H1 (cell line): ENCODE measurements around the gene CTNNA3. TPM values are rescaled to one million over a fixed set of nuclear protein-coding genes. Genes with fewer than 3 reads are reported as not detected.

Experiments
- CTCF ChIA-PET: fragments of 300-600 bp; sonication (Branson Sonifier 250); formaldehyde crosslinking; loops from one replicate; lab custom pipeline; 2021; ENCODE audit not compliant: partially characterized antibody; lab: Charles Lee
- POLR2A ChIA-PET: fragments of 300-600 bp; sonication (Branson Sonifier 250); formaldehyde crosslinking; loops from one replicate; lab custom pipeline; 2021; ENCODE audit warnings: inconsistent platforms; ENCODE audit not compliant: partially characterized antibody; lab: Charles Lee
- DNase-seq, 2 experiments: peaks; one replicate each; pipeline versions ENCODE4 v3.0.0 to v3.0.0-alpha.2; 2010 to 2022; ENCODE audit warnings: low spot score in 2 of 2, low read depth in 1 of 2, mixed read lengths in 1 of 2
- FAIRE-seq: peaks from 2 replicates; lab custom pipeline; 2011; peaks lifted over from hg19 to GRCh38; lab: Jason Lieb, UNC
- H2AFZ ChIP-seq: 2 replicates; pipeline ENCODE4 v1.8.1; 2012; ENCODE audit warnings: low read length, inconsistent platforms
- H2AK5ac ChIP-seq: 2 replicates; pipeline ENCODE4 v1.6.1; 2013; ENCODE audit warnings: low read depth, low read length
- H2BK120ac ChIP-seq: replicated peaks from 2 replicates; pipeline ENCODE3; 2013; ENCODE audit warnings: low read depth, low read length, inconsistent platforms
- H2BK12ac ChIP-seq: 2 replicates; pipeline ENCODE4 v1.6.1; 2013; ENCODE audit warnings: low read depth, low read length
- H2BK15ac ChIP-seq: 2 replicates; pipeline ENCODE4 v1.6.1; 2013; ENCODE audit warnings: low read length
- H2BK20ac ChIP-seq: 2 replicates; pipeline ENCODE4 v1.6.1; 2013; ENCODE audit warnings: low read length
- H2BK5ac ChIP-seq: 2 replicates; pipeline ENCODE4 v1.6.1; 2013; ENCODE audit warnings: low read depth, low read length
- H3K14ac ChIP-seq: 2 replicates; pipeline ENCODE4 v1.6.1; 2013; ENCODE audit warnings: inconsistent platforms; ENCODE audit not compliant: insufficient read length
- H3K18ac ChIP-seq: 2 replicates; pipeline ENCODE4 v1.6.1; 2013; ENCODE audit warnings: low read length; ENCODE audit errors: extremely low read depth
- H3K23ac ChIP-seq: 2 replicates; pipeline ENCODE4 v1.6.1; 2013; ENCODE audit warnings: inconsistent platforms; ENCODE audit not compliant: insufficient read length
- H3K23me2 ChIP-seq: 2 replicates; pipeline ENCODE4 v1.6.1; 2013; ENCODE audit warnings: low read depth, low read length
- H3K27ac ChIP-seq: 2 replicates; pipeline ENCODE4 v1.6.1; 2011; ENCODE audit warnings: low read depth, low read length, inconsistent platforms
- H3K27me3 ChIP-seq, 4 experiments: replicated peaks in 1 of 4; 1 replicate in 1 of 4; 2 replicates in 3 of 4; pipeline versions ENCODE4 v1.6.1 to v1.8.1; 2011 to 2013; ENCODE audit warnings: low read length in 3 of 4, mild to moderate bottlenecking in 3 of 4, inconsistent platforms in 2 of 4, mixed read lengths in 2 of 4, moderate library complexity in 1 of 4; ENCODE audit not compliant: control insufficient read depth in 3 of 4, insufficient read depth in 3 of 4; ENCODE audit errors: extremely low read depth in 1 of 4
- H3K36me3 ChIP-seq, 4 experiments: 2 replicates each; pipeline versions ENCODE4 v1.6.1 to v1.8.1; 2011 to 2013; ENCODE audit warnings: mild to moderate bottlenecking in 4 of 4, low read length in 3 of 4, moderate library complexity in 2 of 4, control low read depth in 1 of 4, inconsistent platforms in 1 of 4; ENCODE audit not compliant: insufficient read depth in 4 of 4, control insufficient read depth in 2 of 4
- H3K4ac ChIP-seq: replicated peaks from 2 replicates; pipeline ENCODE3; 2013; ENCODE audit warnings: low read length, low read depth, mixed read lengths, inconsistent platforms; ENCODE audit not compliant: insufficient read length
- H3K4me1 ChIP-seq, 4 experiments: replicated peaks in 1 of 4; 1 replicate in 1 of 4; 2 replicates in 3 of 4; pipeline versions ENCODE4 v1.6.1 to v1.8.1; 2011 to 2013; ENCODE audit warnings: low read length in 3 of 4, inconsistent platforms in 2 of 4, mixed read lengths in 1 of 4; ENCODE audit not compliant: insufficient read depth in 4 of 4, control insufficient read depth in 3 of 4
- H3K4me2 ChIP-seq, 2 experiments: 2 replicates each; pipeline versions ENCODE4 v1.6.1 to v1.8.1; 2011 to 2013; ENCODE audit warnings: low read depth in 2 of 2, low read length in 2 of 2, control low read depth in 1 of 2, inconsistent platforms in 1 of 2, mild to moderate bottlenecking in 1 of 2; ENCODE audit not compliant: insufficient read depth in 1 of 2
- H3K4me3 ChIP-seq, 4 experiments: fragments of 200-600, 300-600 bp in 1 of 4; sonication (generic), shearing (Covaris generic), sonication (Bioruptor Twin) in 1 of 4; 2 replicates each; pipeline versions ENCODE4 v1.5.1 to v1.8.1; 2011 to 2016; ENCODE audit warnings: low read length in 4 of 4, low read depth in 3 of 4, control low read depth in 2 of 4, inconsistent platforms in 2 of 4, mild to moderate bottlenecking in 2 of 4, mixed read lengths in 1 of 4, moderate library complexity in 1 of 4; ENCODE audit not compliant: insufficient read depth in 2 of 4; ENCODE audit errors: extremely low read depth in 1 of 4
- H3K56ac ChIP-seq: replicated peaks from 2 replicates; pipeline ENCODE3; 2013; ENCODE audit warnings: low read depth, mild to moderate bottlenecking, mixed read lengths, low read length, inconsistent platforms; ENCODE audit not compliant: insufficient read length
- H3K79me1 ChIP-seq: 2 replicates; pipeline ENCODE4 v1.6.1; 2013; ENCODE audit warnings: low read depth, low read length, control low read depth
- H3K79me2 ChIP-seq, 2 experiments: 2 replicates each; pipeline versions ENCODE4 v1.6.1 to v1.8.1; 2012 to 2013; ENCODE audit warnings: low read length in 2 of 2, mild to moderate bottlenecking in 2 of 2, inconsistent platforms in 1 of 2; ENCODE audit not compliant: insufficient read depth in 2 of 2, control insufficient read depth in 1 of 2
- H3K9ac ChIP-seq, 4 experiments: replicated peaks in 1 of 4; 1 replicate in 1 of 4; 2 replicates in 3 of 4; pipeline versions ENCODE4 v1.6.1 to v1.8.1; 2011 to 2013; ENCODE audit warnings: low read depth in 3 of 4, low read length in 3 of 4, control low read depth in 2 of 4, mild to moderate bottlenecking in 2 of 4, moderate library complexity in 2 of 4, inconsistent platforms in 1 of 4; ENCODE audit errors: extremely low read depth in 1 of 4
- H3K9me3 ChIP-seq, 2 experiments: 2 replicates each; pipeline versions ENCODE4 v1.6.1 to v1.8.1; 2012 to 2013; ENCODE audit warnings: mild to moderate bottlenecking in 2 of 2, moderate library complexity in 2 of 2, control low read depth in 1 of 2, inconsistent platforms in 1 of 2, low read depth in 1 of 2, low read length in 1 of 2, mixed read lengths in 1 of 2; ENCODE audit not compliant: insufficient read depth in 2 of 2
- H4K20me1 ChIP-seq, 2 experiments: replicated peaks in 1 of 2; 2 replicates each; pipeline versions ENCODE3 to v1.8.1; 2011 to 2013; ENCODE audit warnings: inconsistent platforms in 2 of 2, low read length in 2 of 2, mild to moderate bottlenecking in 1 of 2; ENCODE audit not compliant: insufficient read depth in 2 of 2, control insufficient read depth in 1 of 2
- H4K5ac ChIP-seq: 2 replicates; pipeline ENCODE4 v1.6.1; 2013; ENCODE audit warnings: low read length, low read depth, mixed read lengths, inconsistent platforms; ENCODE audit not compliant: insufficient read length
- H4K8ac ChIP-seq: 2 replicates; pipeline ENCODE4 v1.8.0; 2013; ENCODE audit warnings: mild to moderate bottlenecking, moderate library complexity, low read length, inconsistent platforms; ENCODE audit not compliant: insufficient read depth; ENCODE audit errors: extremely low read depth
- H4K91ac ChIP-seq: replicated peaks from 2 replicates; pipeline ENCODE3; 2013; ENCODE audit warnings: low read length, mixed read lengths, inconsistent platforms; ENCODE audit not compliant: insufficient read length
- BCL11A ChIP-seq, 2 experiments: IDR thresholded peaks; one replicate each; pipeline ENCODE4 v1.6.1; 2011; ENCODE audit warnings: low read depth in 2 of 2, low read length in 2 of 2, mild to moderate bottlenecking in 2 of 2
- CEBPB ChIP-seq: IDR thresholded peaks from 2 replicates; pipeline ENCODE4 v1.6.1; 2012; ENCODE audit warnings: low read depth, low read length
- CREB1 ChIP-seq: IDR thresholded peaks from 2 replicates; pipeline ENCODE4 v1.6.1; 2012; ENCODE audit warnings: inconsistent platforms
- CTBP2 ChIP-seq: IDR thresholded peaks from 2 replicates; pipeline ENCODE4 v1.7.0; 2011; ENCODE audit warnings: borderline replicate concordance, mild to moderate bottlenecking, moderate library complexity, mixed read lengths, low read length; ENCODE audit not compliant: insufficient read depth, insufficient read length
- JUN ChIP-seq: IDR thresholded peaks from 2 replicates; pipeline ENCODE4 v1.6.1; 2011; ENCODE audit warnings: low read depth, mild to moderate bottlenecking, improper control_type of control experiment, low read length
- KDM1A ChIP-seq: fragments of 200-600, 300-600 bp; sonication (generic); IDR thresholded peaks from 2 replicates; pipeline ENCODE4 v1.7.1; 2016; ENCODE audit warnings: mild to moderate bottlenecking, low read length, borderline replicate concordance
- RXRA ChIP-seq: IDR thresholded peaks from 2 replicates; pipeline ENCODE4 v1.6.1; 2011; ENCODE audit warnings: low read depth, mild to moderate bottlenecking, low read length, moderate library complexity; ENCODE audit not compliant: insufficient read depth
- SAP30 ChIP-seq: fragments of 300-600 bp; sonication (generic); IDR thresholded peaks from 2 replicates; pipeline ENCODE4 v1.7.1; 2012; ENCODE audit warnings: low read length, moderate library complexity, mild to moderate bottlenecking, inconsistent platforms; ENCODE audit not compliant: insufficient read depth, insufficient replicate concordance
- SIRT6 ChIP-seq: IDR thresholded peaks from one replicate; pipeline ENCODE4 v1.7.1; 2012; ENCODE audit warnings: low read length, inconsistent platforms
- WGBS, 2 experiments: shearing (Covaris generic) in 1 of 2; methylation state at CpG; one replicate each; pipeline versions ENCODE4 v1.1.6 to v1.1.7; 2013 to 2015; ENCODE audit warnings: low lambda C conversion rate in 2 of 2, mixed read lengths in 2 of 2, inconsistent platforms in 1 of 2, low coverage in 1 of 2, missing lambda C conversion rate in 1 of 2; ENCODE audit not compliant: insufficient replicate concordance in 2 of 2, insufficient coverage in 1 of 2, insufficient read length in 1 of 2; ENCODE audit errors: extremely low coverage in 1 of 2, missing lambda C conversion rate in 1 of 2; 5-methylcytosine and 5-hydroxymethylcytosine counted together
- polyA plus RNA-seq, 7 experiments: library from polyadenylated mRNA; depleted of rRNA in 3 of 7; stranded (reverse) in 5 of 7; unstranded in 2 of 7; fragments of >200 nt in 5 of 7; fragments of 200-250 nt in 2 of 7; gene quantifications; 1 replicate in 5 of 7; 2 replicates in 1 of 7; 4 replicates in 1 of 7; pipeline versions ENCODE4 v1.2.1 to v1.2.3, GENCODE V29; 2011 to 2013; ENCODE audit warnings: missing spikeins in 2 of 7, mixed read lengths in 2 of 7
- total RNA-seq: library from RNA; stranded (reverse); fragmentation: NEBNext Ultra II Directional; extraction: Animal tissue kit (Norgen Biotek cat#: 25700); gene quantifications from 2 replicates; pipeline ENCODE4 v1.2.1, GENCODE V29; 2021
- TF ChIP-seq, protein P1 (sequence below): IDR thresholded peaks from 2 replicates; pipeline ENCODE4 v1.6.1; 2011; ENCODE audit warnings: low read length, improper control_type of control experiment
- TF ChIP-seq, protein P2 (sequence below): IDR thresholded peaks from 2 replicates; pipeline ENCODE4 v1.6.1; 2011; ENCODE audit warnings: low read depth, mild to moderate bottlenecking, low read length; ENCODE audit not compliant: insufficient read depth

Gene CTNNA3
- total and polyA plus RNA-seq, 2 of the 8 experiments (the other 6 are each of a cell fraction or from before 2014, with no cell fraction given), result 1.3 to 1.5 TPM

DNA sequence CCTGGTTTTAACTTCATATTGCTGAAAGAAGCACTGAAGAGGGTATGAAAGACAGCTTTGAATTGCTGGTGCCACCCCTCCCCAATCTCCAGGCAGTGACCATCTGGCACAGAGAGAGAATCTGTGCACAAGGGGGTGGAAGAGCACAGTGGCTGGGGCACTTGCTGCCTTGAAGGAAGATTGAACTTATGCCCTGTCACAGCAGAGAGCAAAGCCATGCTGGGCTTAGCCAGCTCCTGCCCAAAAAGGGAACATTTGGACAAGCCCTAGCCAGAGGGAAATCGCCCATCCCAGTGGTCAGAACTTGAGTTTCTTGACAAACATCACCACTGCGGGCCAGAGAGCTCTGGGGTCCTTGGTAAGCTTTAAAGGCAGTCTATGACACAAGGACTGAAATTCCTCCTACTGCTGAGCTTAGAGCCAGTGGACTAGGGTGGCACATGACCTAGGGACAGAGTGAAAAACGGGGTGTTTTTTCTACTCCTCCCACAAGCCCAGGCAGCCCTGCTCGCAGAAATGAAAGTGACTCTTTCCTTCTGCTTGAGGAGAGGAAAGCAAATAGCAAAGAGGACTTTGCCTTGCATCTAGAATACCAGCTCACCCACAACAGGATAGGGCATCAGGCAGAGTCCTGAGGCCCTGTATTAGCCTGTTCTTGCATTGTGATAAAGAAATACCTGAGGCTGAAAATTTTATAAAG lies 257.2 kb downstream of the CTNNA3 start:
- no peak overlapping the region for H4K8ac ChIP-seq
- H4K91ac ChIP-seq, result no peak overlapping the region
- no peak overlapping the region for H3K56ac ChIP-seq
- no peak overlapping the region for H4K5ac ChIP-seq
- no peaks in the 10 kb centered on the region for H3K27me3 ChIP-seq
- no peak overlapping the region for H2BK20ac ChIP-seq
- H2BK5ac ChIP-seq, result no peak overlapping the region
- H2BK120ac ChIP-seq, result no peak overlapping the region
- H2AFZ ChIP-seq, result peak overlapping the region; percentile 44; the same call in 1 of the 2 replicates
- no peak overlapping the region for H3K14ac ChIP-seq
- 93% methylated on average over 4 of the region's 4 CpGs; no CpG with 5 or more reads in 1 of the 2 experiments for WGBS, 2 experiments
- no peak overlapping the region for H3K4ac ChIP-seq
- H3K79me1 ChIP-seq, result no peaks in the 10 kb centered on the region
- no peak overlapping the region for H3K23ac ChIP-seq
- no peak overlapping the region for H2BK15ac ChIP-seq
- H3K27ac ChIP-seq, result no peak overlapping the region
- DNase-seq (no peak), FAIRE-seq (no peak)
- H3K9ac ChIP-seq, result no peak overlapping the region
- ChIA-PET POLR2A (no interaction called here), CTCF (no interaction called here)
- H3K79me2 ChIP-seq, result no peaks in the 10 kb centered on the region
- H3K23me2 ChIP-seq, result no peaks in the 10 kb centered on the region
- H2AK5ac ChIP-seq, result no peak overlapping the region
- H3K4me3 ChIP-seq, result no peak overlapping the region
- no peak overlapping the region for H3K18ac ChIP-seq
- H3K4me1 ChIP-seq, result no peaks in the 10 kb centered on the region
- H3K9me3 ChIP-seq, result no peaks in the 10 kb centered on the region
- no peaks in the 10 kb centered on the region for H3K36me3 ChIP-seq
- H3K4me2 ChIP-seq, result no peak overlapping the region
- H2BK12ac ChIP-seq, result no peak overlapping the region
- peaks cover 0 to 1% of the 10 kb centered on the region in 2 experiments for H4K20me1 ChIP-seq
- no peak for TF ChIP-seq RXRA
- no peak for TF ChIP-seq CREB1
- TF ChIP-seq, protein P1, sequence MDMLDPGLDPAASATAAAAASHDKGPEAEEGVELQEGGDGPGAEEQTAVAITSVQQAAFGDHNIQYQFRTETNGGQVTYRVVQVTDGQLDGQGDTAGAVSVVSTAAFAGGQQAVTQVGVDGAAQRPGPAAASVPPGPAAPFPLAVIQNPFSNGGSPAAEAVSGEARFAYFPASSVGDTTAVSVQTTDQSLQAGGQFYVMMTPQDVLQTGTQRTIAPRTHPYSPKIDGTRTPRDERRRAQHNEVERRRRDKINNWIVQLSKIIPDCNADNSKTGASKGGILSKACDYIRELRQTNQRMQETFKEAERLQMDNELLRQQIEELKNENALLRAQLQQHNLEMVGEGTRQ, result no peak
- TF ChIP-seq, protein P2, sequence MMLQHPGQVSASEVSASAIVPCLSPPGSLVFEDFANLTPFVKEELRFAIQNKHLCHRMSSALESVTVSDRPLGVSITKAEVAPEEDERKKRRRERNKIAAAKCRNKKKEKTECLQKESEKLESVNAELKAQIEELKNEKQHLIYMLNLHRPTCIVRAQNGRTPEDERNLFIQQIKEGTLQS, result no peak
- TF ChIP-seq SAP30, result no peak
- TF ChIP-seq KDM1A, result no peak
- TF ChIP-seq BCL11A (IDR thresholded peaks at IDR 0.05; ENCODE audit: low read depth in 2 of 2, low read length in 2 of 2), result no peak
- TF ChIP-seq CTBP2, result no peak
- no peak for TF ChIP-seq CEBPB
- TF ChIP-seq SIRT6, result no peak
- TF ChIP-seq JUN, result no peak
